Activated CD8-positive, alpha-beta memory T cell treated with anti-CD3 and anti-CD28 coated beads, Interleukin-2, amount 50 U/mL, for 1 hour (primary cell): ENCODE results near the gene POLR2L.

Experiments used
- DNase-seq: peaks from one replicate; pipeline ENCODE4 v3.0.0-alpha.2; 2020; ENCODE audit errors: extremely low read depth

Gene POLR2L

DNA sequence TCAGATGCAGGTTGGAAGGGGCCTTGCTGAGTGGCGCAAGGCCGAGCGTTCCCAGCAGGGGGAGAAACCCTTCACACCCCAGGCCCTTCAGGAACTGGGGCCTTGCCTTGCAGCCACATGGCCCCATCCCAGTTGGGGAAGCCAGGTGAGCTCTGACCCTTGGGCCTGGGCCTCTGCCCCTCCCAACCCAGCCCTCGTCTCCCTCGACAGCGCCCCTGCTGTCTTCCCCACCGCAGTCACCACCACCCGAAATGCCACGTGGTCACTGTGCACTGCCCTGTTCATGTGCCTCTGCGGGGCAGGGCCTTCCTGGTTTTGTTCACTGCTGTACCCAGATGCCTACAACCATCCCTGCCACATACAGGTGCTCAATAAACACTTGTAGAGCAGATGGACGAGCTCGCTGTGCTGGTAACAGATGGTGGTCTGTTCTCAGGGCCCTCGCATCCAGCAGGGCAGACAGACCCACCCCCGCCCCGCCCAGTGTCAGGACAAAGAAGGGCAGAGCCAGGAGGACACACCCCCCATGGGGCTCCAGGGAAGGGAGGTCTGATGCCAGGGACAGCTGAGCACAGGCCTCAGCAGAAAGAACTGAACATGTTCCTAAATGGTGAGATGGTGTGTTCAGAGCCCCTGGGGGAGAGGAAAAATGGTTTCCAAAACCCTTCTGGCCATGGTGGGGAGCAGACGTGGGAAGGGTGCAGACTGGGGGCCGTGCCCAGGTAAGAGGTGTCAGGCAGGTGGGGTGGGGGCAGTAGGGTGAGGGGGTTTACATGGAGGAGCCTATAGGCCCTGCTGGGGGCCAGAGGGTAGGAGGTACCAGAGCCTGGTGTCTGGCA, 3.7 kb downstream of the POLR2L start:
- DNase-seq: no peak

DNA sequence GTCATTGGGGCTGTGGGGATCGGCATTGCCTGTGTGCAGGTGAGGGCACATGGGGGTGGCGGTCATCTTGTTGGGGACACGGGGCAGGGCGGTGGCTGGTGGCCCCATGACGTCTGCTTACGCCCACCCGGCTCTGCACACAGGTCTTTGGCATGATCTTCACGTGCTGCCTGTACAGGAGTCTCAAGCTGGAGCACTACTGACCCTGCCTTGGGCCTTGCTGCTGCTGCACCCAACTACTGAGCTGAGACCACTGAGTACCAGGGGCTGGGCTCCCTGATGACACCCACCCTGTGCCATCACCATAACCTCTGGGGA, 4.4 kb downstream of the POLR2L start:
- no peak for DNase-seq

GRCh38 chr11:837189-837989, 4.9 kb downstream of the POLR2L start:
- no peak for DNase-seq

- DNase-seq: no peak
Observed at GRCh38 chr11:836700-837099, 5.6 kb downstream of the POLR2L start.

DNA sequence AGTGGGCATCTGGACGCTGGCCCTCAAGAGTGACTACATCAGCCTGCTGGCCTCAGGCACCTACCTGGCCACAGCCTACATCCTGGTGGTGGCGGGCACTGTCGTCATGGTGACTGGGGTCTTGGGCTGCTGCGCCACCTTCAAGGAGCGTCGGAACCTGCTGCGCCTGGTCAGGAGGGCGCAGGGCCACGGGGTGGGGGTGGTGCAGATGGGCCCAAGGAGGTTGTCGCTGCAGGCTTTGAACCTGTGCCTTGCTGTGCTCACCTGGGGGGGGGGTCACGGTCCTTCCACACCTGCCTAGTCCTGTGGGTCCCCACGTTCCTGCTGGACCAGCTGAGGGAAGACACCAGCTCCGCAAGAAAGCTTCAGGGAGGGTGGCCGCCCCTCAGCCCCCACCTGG, 6.1 kb downstream of the POLR2L start:
- no peak for DNase-seq

DNA sequence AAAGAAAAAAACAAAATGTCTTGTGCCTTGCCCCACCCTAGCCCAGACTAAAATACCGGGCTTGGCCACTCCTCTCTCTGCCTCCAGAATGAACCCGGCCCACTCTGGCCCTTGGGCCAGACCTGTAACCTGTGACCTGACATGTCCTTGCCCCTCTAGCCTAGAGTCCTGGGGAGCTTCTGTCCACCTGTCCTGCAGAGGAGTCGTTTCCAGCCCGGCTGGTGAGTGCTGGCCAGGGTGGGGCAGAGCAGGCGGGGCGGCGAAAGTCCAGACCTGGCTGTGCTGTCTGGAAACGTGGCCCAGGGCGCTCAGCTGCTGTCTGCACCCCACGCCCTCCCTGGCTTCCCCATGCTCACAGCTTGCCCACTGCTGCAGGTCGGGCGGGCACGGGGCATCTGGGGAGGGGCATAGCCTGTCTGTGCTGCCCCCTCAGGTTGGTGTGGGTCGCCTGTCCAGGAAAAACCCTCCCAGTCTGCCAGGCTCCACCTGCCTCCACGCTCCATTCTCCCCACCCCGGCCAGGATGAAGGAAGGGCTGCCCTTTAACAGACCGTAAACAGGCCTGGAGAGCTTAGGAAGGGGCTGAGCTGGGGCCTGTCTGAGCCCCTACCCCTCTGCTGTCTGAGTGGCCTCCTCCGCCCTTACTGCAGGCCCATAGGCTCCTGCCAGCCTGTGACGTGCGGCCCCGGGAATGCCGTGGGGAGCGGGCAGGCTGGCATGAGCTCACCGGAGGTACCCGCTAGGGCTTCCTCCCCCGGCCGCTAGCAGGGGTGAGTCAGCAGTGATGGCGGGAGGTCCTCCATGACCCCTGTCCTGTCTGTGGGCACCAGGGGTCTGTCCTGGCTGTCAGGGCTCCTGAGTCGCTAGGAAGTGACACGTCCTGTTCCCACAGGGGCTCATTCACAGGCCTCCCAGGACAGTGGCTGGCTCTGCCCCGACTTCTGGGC, 7.7 kb downstream of the POLR2L start:
- no peak for DNase-seq

- DNase-seq: no peak
Observed at GRCh38 chr11:833849-834311, 8.4 kb downstream of the POLR2L start.

GRCh38 chr11:833114-833791, 9.1 kb downstream of the POLR2L start:
- no peak for DNase-seq

DNA sequence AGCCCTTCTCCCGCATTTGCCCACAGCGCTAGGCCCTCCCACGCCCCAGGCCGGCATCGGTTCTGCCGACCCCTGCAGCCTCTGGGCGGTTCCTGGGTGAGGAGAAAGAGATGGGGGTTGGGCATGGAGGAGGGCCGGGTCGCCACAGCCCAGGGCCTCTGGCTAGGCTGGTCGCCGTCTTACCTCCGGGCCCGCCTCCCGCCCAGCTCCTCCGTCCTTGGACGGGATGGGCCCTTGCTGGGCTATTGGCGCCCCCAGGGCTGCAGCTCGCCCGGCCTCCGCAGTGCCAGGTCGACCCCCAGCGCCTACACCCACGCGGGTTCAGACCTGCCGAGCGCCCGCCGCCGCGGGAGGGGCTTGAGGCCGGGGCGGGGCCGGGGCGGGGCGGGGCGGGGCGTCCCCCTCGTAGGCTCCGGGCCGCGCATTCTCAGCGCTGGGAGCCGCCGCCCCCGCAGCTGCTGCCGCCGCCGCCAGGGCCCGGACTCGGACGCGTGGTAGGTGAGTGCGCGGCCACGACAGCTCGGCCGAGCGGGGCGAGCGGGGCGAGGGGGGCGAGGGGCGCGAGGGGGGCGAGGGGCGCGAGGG, 9.7 kb downstream of the POLR2L start, which contains the start of gene CD151:
Gene CD151 (plus strand): TSS at position 424 of the 585 bp plus-strand sequence. CDS start 3,118 bp downstream, outside the sequence.
- DNase-seq: no peak

GRCh38 chr11:831961-832528, 10.3 kb downstream of the POLR2L start:
- DNase-seq: no peak

GRCh38 chr11:831118-831864, 11.0 kb downstream of the POLR2L start:
- no peak for DNase-seq

- no peak for DNase-seq
Observed at GRCh38 chr11:830295-831117, 11.8 kb downstream of the POLR2L start.

- DNase-seq: no peak
Observed at GRCh38 chr11:829847-830294, 12.5 kb downstream of the POLR2L start.

- no peak for DNase-seq
Observed at GRCh38 chr11:829176-829846, 13.0 kb downstream of the POLR2L start.

- DNase-seq: no peak
Observed at GRCh38 chr11:828506-829175, 13.7 kb downstream of the POLR2L start.

GRCh38 chr11:827897-828192, 14.5 kb downstream of the POLR2L start, which contains the start of gene CRACR2B:
CRACR2B (plus strand) TSS chr11:827919; CDS start chr11:828608, 689 bp downstream.
- no peak for DNase-seq

DNA sequence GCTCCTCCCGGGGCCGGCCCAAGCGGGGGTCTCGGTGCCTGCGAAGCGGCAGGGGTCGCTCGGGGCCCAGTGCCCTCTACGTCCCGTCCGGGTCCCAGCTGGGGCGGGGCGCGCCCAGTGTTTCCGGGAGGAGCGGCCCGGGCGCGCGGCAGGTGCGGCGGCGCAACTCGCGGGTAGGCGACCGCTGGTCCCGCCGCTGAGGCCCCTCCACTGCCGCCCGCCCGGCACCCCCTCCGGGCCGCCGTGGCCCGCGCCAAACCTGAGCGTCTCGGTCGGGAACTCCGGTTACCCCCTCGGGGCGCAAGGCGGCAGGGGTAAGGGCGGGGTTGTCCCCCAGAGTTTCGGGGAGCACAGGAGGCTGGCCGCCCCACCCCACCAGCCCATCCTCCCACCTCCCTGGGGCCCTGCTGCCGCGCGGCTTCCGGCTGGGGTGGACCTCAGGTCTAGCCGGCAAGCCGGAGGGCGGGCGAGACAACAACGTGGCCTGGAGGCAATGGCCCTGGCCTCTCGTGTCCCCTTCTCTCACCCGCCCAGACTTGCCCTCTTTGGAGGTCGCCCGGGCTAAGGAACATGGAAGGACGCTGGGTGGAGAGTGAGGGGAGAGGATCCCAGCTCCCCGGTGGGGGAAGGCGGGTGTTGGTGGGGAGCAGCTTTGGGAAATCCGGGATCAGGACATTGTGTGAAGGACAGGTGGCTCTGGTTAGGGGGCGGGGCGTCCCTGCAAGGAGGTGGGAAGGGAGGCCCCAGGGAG, 15.0 kb downstream of the POLR2L start:
- no peak for DNase-seq
